ENCODE data around the gene IFRD1.

Gene IFRD1

DNA sequence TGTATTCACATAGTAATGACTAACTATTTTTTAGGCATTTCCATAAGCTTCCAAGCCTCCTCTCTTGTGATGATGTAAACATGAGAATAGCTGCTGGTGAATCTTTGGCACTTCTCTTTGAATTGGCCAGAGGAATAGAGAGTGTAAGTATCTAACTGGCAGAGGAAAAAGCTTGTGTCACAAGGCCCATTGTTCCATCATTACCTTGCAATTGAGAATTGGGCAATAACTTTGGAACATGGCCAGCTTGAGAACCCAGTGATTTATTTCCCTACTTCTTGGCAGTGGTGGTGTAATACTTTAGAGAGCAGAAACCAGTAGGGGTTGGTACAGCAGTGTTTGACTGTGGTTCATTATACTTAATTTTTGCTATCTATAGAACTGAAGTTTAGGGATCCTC is 12.0 kb downstream of the IFRD1 start (continued):
- TF ChIP-seq ZNF837 (tag by site-specific recombination; IDR thresholded peaks at IDR 0.05) (no peak), ZNF677 (tag by site-specific recombination; IDR thresholded peaks at IDR 0.05) (no peak), KLF1 (tag by site-specific recombination; IDR thresholded peaks at IDR 0.05) (no peak), ZNF184 (tag by site-specific recombination; IDR thresholded peaks at IDR 0.05) (no peak), MYNN (tag by site-specific recombination; IDR thresholded peaks at IDR 0.05; ENCODE audit: borderline replicate concordance) (no peak), KLF8 (tag by site-specific recombination; IDR thresholded peaks at IDR 0.05) (no peak), ZNF155 (tag by site-specific recombination; IDR thresholded peaks at IDR 0.05) (no peak), ZNF555 (tag by site-specific recombination; conservative IDR thresholded peaks at IDR 0.05) (no peak), ZNF600 (tag by site-specific recombination; IDR thresholded peaks at IDR 0.05) (no peak), ZNF132 (tag by site-specific recombination; IDR thresholded peaks at IDR 0.05; ENCODE audit: borderline replicate concordance) (no peak), ZNF266 (tag by site-specific recombination; IDR thresholded peaks at IDR 0.05; ENCODE audit: low read depth) (no peak), ZNF707 (tag by site-specific recombination; IDR thresholded peaks at IDR 0.05) (no peak), SCRT1 (tag by site-specific recombination; IDR thresholded peaks at IDR 0.05; ENCODE audit: borderline replicate concordance) (no peak), ZNF501 (tag by site-specific recombination; IDR thresholded peaks at IDR 0.05) (no peak), ZNF366 (tag by site-specific recombination; conservative IDR thresholded peaks at IDR 0.05) (peak; percentile 39), BCL11B (tag by site-specific recombination; IDR thresholded peaks at IDR 0.05; ENCODE audit: low read depth) (no peak), YY2 (tag by site-specific recombination; IDR thresholded peaks at IDR 0.05) (no peak), ZNF24 (tag by site-specific recombination; IDR thresholded peaks at IDR 0.05) (peak; percentile 61; the same call in 1 of the 2 replicates), SCRT2 (tag by site-specific recombination; IDR thresholded peaks at IDR 0.05) (no peak), ZNF513 (tag by site-specific recombination; IDR thresholded peaks at IDR 0.05) (no peak), PRDM1 (tag by site-specific recombination; IDR thresholded peaks at IDR 0.05) (peak; percentile 26; the same call in 1 of the 2 replicates), ZNF169 (tag by site-specific recombination; IDR thresholded peaks at IDR 0.05) (no peak), ZNF223 (tag by site-specific recombination; IDR thresholded peaks at IDR 0.05) (no peak), ZNF830 (tag by site-specific recombination; IDR thresholded peaks at IDR 0.05; ENCODE audit: low read depth) (no peak), ZNF585B (tag by site-specific recombination; IDR thresholded peaks at IDR 0.05) (no peak)
- TF ChIP-seq, protein P1, sequence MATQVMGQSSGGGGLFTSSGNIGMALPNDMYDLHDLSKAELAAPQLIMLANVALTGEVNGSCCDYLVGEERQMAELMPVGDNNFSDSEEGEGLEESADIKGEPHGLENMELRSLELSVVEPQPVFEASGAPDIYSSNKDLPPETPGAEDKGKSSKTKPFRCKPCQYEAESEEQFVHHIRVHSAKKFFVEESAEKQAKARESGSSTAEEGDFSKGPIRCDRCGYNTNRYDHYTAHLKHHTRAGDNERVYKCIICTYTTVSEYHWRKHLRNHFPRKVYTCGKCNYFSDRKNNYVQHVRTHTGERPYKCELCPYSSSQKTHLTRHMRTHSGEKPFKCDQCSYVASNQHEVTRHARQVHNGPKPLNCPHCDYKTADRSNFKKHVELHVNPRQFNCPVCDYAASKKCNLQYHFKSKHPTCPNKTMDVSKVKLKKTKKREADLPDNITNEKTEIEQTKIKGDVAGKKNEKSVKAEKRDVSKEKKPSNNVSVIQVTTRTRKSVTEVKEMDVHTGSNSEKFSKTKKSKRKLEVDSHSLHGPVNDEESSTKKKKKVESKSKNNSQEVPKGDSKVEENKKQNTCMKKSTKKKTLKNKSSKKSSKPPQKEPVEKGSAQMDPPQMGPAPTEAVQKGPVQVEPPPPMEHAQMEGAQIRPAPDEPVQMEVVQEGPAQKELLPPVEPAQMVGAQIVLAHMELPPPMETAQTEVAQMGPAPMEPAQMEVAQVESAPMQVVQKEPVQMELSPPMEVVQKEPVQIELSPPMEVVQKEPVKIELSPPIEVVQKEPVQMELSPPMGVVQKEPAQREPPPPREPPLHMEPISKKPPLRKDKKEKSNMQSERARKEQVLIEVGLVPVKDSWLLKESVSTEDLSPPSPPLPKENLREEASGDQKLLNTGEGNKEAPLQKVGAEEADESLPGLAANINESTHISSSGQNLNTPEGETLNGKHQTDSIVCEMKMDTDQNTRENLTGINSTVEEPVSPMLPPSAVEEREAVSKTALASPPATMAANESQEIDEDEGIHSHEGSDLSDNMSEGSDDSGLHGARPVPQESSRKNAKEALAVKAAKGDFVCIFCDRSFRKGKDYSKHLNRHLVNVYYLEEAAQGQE (tag by site-specific recombination; IDR thresholded peaks at IDR 0.05), result no peak
- TF ChIP-seq, protein P2, sequence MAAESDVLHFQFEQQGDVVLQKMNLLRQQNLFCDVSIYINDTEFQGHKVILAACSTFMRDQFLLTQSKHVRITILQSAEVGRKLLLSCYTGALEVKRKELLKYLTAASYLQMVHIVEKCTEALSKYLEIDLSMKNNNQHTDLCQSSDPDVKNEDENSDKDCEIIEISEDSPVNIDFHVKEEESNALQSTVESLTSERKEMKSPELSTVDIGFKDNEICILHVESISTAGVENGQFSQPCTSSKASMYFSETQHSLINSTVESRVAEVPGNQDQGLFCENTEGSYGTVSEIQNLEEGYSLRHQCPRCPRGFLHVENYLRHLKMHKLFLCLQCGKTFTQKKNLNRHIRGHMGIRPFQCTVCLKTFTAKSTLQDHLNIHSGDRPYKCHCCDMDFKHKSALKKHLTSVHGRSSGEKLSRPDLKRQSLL (tag by site-specific recombination; IDR thresholded peaks at IDR 0.05), result no peak
- TF ChIP-seq, protein P3, sequence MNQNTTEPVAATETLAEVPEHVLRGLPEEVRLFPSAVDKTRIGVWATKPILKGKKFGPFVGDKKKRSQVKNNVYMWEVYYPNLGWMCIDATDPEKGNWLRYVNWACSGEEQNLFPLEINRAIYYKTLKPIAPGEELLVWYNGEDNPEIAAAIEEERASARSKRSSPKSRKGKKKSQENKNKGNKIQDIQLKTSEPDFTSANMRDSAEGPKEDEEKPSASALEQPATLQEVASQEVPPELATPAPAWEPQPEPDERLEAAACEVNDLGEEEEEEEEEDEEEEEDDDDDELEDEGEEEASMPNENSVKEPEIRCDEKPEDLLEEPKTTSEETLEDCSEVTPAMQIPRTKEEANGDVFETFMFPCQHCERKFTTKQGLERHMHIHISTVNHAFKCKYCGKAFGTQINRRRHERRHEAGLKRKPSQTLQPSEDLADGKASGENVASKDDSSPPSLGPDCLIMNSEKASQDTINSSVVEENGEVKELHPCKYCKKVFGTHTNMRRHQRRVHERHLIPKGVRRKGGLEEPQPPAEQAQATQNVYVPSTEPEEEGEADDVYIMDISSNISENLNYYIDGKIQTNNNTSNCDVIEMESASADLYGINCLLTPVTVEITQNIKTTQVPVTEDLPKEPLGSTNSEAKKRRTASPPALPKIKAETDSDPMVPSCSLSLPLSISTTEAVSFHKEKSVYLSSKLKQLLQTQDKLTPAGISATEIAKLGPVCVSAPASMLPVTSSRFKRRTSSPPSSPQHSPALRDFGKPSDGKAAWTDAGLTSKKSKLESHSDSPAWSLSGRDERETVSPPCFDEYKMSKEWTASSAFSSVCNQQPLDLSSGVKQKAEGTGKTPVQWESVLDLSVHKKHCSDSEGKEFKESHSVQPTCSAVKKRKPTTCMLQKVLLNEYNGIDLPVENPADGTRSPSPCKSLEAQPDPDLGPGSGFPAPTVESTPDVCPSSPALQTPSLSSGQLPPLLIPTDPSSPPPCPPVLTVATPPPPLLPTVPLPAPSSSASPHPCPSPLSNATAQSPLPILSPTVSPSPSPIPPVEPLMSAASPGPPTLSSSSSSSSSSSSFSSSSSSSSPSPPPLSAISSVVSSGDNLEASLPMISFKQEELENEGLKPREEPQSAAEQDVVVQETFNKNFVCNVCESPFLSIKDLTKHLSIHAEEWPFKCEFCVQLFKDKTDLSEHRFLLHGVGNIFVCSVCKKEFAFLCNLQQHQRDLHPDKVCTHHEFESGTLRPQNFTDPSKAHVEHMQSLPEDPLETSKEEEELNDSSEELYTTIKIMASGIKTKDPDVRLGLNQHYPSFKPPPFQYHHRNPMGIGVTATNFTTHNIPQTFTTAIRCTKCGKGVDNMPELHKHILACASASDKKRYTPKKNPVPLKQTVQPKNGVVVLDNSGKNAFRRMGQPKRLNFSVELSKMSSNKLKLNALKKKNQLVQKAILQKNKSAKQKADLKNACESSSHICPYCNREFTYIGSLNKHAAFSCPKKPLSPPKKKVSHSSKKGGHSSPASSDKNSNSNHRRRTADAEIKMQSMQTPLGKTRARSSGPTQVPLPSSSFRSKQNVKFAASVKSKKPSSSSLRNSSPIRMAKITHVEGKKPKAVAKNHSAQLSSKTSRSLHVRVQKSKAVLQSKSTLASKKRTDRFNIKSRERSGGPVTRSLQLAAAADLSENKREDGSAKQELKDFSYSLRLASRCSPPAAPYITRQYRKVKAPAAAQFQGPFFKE (tag by site-specific recombination; IDR thresholded peaks at IDR 0.05; ENCODE audit: borderline replicate concordance), result no peak
- TF ChIP-seq, protein P4, sequence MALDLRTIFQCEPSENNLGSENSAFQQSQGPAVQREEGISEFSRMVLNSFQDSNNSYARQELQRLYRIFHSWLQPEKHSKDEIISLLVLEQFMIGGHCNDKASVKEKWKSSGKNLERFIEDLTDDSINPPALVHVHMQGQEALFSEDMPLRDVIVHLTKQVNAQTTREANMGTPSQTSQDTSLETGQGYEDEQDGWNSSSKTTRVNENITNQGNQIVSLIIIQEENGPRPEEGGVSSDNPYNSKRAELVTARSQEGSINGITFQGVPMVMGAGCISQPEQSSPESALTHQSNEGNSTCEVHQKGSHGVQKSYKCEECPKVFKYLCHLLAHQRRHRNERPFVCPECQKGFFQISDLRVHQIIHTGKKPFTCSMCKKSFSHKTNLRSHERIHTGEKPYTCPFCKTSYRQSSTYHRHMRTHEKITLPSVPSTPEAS (tag by site-specific recombination; IDR thresholded peaks at IDR 0.05), result no peak

Data from HEK293 (cell line).